HG03558 (cell line): ENCODE measurements around the gene MAP7D2.

Experiments used
- ATAC-seq: cut with Tn5 transposase; IDR thresholded peaks from one replicate; pipeline ENCODE4 v1.9.1; 2021; ENCODE audit warnings: moderate number of reproducible peaks; ENCODE audit not compliant: unreplicated experiment; ENCODE audit errors: extremely low read depth

MAP7D2 gene

DNA sequence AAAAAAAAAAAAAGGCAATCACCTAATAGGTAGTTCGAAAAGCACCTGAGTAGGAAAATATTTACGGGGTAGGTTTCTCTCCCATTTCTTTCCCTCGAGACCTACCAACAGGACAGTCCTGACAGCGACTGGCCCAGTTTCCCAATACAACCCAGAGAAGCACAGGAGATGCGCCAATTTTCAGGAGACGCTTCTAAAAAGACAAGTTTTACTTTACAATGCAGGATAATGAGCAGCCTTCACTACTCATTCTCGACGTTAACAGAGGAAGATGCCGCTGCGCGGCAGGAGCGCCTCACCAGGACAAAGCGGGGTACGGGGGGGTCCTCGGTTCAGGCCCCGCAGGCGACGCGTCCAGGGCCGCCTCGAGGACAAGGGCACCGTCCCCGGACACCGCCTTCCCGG lies 126.6 kb downstream of the MAP7D2 start:
- ATAC-seq: peak; percentile 2

GRCh38 chrX:19987856-19988255 lies 128.9 kb downstream of the MAP7D2 start:
- ATAC-seq: no peak

DNA sequence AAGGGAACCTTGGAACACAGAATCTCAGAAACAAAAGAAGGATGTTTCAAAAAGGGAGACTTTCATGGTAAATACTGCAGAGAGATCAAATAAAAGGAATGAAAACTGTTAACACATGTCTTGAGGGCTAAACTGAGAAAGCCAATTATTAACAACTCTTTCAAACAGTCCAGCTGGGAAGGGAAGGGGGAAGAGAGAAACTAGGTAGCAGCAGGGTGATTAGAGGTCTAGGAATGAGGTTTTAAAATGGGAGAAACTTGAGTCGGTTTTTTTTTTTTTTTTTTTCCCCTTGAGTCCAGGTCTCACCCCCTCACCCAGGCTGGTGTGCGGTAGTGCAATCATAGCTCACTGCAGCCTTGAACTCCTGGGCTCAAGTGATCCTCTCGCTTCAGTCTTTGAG lies 130.2 kb downstream of the MAP7D2 start:
- no peak for ATAC-seq

- ATAC-seq: no peak
Measured at GRCh38 chrX:19981947-19982346, 134.8 kb downstream of the MAP7D2 start.

GRCh38 chrX:19975845-19976244 lies 140.9 kb downstream of the MAP7D2 start:
- no peak for ATAC-seq

- no peak for ATAC-seq
Measured at GRCh38 chrX:19972984-19973383, 143.7 kb downstream of the MAP7D2 start.

GRCh38 chrX:19968276-19968675 lies 148.4 kb downstream of the MAP7D2 start:
- ATAC-seq: no peak

DNA sequence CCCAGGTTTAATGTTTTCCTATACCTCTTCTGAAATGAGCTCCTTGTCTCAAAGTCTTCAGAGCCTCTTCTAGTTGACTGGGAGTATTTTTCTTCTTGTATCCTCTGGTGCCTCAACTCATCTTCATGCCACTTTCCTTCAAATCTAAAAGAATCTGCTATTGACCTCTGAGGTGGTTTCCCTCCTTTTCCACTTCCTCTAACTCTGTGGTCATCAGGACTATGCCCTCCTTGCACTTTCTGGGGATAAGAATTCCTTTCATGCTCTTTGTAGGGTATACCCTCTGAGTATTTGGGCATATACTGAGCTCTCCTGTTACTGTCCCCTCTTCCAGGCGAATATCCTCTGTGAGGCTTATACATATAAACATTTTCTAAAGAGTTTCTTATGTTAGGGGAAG lies 150.7 kb downstream of the MAP7D2 start:
- ATAC-seq: no peak

DNA sequence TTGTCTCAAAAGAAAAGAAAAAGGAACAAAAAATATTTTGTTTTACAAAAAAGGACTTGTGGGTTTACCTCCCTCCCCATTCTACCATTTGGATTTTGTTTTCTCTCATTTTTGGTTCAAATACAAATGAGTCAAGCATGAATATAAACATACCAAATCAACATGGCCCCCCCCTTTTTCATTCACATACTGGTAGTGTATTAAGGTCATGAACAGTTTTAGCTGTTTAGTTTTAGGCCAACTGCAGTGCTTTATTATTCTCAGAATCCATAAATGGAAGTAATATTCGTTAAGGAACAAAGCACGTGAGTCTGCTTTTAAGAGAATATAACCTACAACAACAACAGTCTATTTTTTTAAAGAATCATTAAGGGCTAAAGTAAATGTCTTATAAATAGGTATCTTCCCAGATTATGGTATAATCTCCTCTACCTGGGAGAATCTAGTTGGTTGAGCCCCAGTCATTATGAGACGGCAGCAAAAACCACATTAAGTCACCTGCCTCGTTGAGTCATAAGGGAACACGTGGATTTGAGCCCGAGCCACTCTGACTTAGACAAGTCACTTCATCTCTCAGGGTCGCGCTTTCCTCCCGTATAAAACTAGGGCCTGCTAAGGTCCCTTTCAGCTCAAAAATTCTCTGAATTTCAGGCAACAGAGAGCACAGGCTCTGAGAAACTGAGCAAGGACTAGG lies 152.5 kb downstream of the MAP7D2 start:
- ATAC-seq: no peak

GRCh38 chrX:19960913-19961312 lies 155.8 kb downstream of the MAP7D2 start:
- ATAC-seq: no peak

GRCh38 chrX:19958552-19959486 lies 157.9 kb downstream of the MAP7D2 start:
- no peak for ATAC-seq

DNA sequence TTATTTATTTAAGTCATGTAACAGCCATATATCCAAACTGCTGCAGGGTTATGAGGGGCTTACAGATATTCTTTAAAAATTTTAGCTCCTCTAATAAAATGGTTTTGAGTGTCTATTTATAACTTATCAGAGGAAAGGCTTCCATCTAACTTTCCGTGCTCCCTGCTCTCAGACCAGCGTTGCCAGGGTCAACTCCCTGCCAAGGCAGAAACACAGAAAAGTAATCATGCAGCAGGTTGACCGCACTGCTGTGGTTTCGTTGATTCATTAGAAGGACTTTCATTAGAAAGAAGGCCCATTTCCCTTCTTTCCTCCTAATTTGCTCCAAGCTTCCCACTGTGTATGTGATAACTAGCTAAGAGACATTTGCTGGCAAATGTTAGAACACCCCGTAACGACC lies 159.8 kb downstream of the MAP7D2 start:
- ATAC-seq: no peak
